SU-DHL-6 (cell line): ENCODE data around the gene RPE65.
"Not testable (repeated sequence)": the region's sequence is repeated elsewhere in the genome, so short reads cannot be mapped to it uniquely, and the experiment has no call there.

Experiments used
- EZH2phosphoT487 ChIP-seq: fragments of 200-600 bp; sonication (generic), shearing (Covaris generic); conservative IDR thresholded peaks from 2 replicates; pipeline ENCODE4 v1.6.1; 2018; ENCODE audit warnings: mild to moderate bottlenecking, antibody characterized with exemption, low read length, moderate library complexity, mixed read lengths
- TF ChIP-seq, protein P1 (sequence below): fragments of 200-600 bp; sonication (generic); IDR thresholded peaks from one replicate; pipeline ENCODE4 v1.5.1; 2017; ENCODE audit warnings: antibody characterized with exemption, mild to moderate bottlenecking, low read length, moderate library complexity; ENCODE audit not compliant: insufficient read depth, poor library complexity, severe bottlenecking

GRCh38 chr1:68492255-68492654 is 42.5 kb upstream of the RPE65 start:
- TF ChIP-seq, protein P1, sequence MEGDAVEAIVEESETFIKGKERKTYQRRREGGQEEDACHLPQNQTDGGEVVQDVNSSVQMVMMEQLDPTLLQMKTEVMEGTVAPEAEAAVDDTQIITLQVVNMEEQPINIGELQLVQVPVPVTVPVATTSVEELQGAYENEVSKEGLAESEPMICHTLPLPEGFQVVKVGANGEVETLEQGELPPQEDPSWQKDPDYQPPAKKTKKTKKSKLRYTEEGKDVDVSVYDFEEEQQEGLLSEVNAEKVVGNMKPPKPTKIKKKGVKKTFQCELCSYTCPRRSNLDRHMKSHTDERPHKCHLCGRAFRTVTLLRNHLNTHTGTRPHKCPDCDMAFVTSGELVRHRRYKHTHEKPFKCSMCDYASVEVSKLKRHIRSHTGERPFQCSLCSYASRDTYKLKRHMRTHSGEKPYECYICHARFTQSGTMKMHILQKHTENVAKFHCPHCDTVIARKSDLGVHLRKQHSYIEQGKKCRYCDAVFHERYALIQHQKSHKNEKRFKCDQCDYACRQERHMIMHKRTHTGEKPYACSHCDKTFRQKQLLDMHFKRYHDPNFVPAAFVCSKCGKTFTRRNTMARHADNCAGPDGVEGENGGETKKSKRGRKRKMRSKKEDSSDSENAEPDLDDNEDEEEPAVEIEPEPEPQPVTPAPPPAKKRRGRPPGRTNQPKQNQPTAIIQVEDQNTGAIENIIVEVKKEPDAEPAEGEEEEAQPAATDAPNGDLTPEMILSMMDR: not testable (repeated sequence)
- not testable (repeated sequence) for TF ChIP-seq EZH2phosphoT487
